Erythroblast (primary cell): ENCODE results near the gene TLE2.
"Not testable (repeated sequence)": the region's sequence is repeated elsewhere in the genome, so short reads cannot be mapped to it uniquely, and the experiment has no call there.

ENCODE experiments used
- GATA1 ChIP-seq: IDR thresholded peaks from 2 replicates; pipeline ENCODE4 v1.6.1; 2011; ENCODE audit warnings: low read depth, mild to moderate bottlenecking, control low read depth, low read length, moderate library complexity
- POLR2A ChIP-seq: IDR thresholded peaks from 2 replicates; pipeline ENCODE4 v1.6.1; 2011; ENCODE audit warnings: mild to moderate bottlenecking, low read length

DNA sequence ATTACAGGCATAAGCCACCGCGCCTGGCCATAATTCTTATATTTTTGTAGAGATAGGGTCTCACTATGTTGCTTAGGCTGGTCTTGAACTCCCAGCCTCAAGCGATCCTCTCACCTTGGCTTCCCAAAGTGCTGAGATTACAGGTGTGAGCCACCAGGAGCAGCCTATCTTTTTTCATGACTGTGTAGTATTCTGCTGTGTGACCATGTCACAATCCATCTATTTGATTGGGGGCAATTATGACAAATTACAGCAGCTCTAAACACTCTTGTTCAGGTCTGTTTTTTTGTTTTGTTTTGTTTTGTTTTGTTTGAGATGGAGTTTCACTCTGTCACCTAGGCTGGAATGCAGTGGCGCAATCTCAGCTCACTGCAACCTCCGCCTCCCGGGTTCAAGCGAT lies 20.9 kb upstream of the TLE2 start:
- TF ChIP-seq POLR2A, GATA1: not testable (repeated sequence)
